GM18519 (cell line): Measurements from ENCODE around the gene HCRTR2.
"Not testable (repeated sequence)": the region's sequence is repeated elsewhere in the genome, so short reads cannot be mapped to it uniquely, and the experiment has no call there.

Experiments used
- ATAC-seq: cut with Tn5 transposase; IDR thresholded peaks from one replicate; pipeline ENCODE4 v1.9.1; 2021; ENCODE audit warnings: mild to moderate bottlenecking, moderate library complexity; ENCODE audit not compliant: unreplicated experiment, low FRiP score

Gene HCRTR2

DNA sequence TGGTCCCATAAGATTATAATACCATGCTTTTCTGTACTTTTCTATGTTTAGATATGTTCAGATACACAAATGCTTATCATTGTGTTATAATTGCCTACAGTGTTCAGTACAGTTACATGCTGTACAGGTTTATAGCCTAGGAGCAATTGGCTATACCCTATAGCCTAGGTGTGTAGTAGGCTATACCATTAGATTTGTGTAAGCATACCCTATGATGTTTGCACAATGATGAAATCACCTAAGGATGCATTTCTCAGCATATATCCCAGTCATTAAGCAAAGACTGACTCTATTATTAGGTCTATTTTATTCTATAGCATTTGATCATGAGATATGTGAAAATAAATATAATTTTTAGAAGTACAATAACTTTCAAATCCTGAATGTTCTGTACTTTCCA, 36.6 kb downstream of the HCRTR2 start:
- ATAC-seq = no peak

DNA sequence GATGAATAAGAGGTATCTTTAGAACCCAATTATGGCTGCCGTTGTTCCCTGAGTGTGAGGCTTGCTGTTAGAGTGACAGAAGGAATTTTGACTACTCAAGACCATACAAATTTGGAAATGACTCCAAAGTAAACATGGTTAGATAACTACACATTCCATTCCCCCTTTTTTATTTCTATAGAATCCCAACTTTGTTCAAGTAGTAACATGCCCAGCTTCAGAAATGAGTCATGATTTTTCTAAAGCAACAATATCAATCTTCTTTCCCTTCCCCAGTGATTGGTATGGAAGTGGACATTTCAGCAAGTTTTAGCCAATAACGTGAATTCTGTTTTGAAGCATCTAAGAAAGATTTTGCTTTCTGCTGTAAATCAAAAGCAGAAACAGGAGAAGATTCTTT, 37.8 kb downstream of the HCRTR2 start:
- no peak for ATAC-seq

DNA sequence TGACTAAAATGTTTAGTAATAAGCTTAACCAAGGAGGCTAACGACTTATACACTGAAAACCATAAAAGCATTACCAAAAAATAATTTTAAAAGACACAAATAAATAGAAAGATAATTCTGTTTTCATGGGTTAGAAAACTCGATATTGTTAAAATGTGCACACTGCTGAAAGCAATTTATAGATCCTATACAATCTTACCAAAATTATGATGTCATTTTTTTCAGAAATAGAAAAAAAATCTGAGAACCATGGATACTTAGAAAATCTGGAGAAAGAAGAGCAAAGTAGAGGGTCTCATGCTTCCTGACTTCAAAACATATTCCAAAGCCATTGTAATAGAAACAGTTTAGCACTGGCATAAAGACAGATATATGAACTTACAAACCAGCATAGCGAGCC, 46.6 kb downstream of the HCRTR2 start:
- ATAC-seq = no peak

DNA sequence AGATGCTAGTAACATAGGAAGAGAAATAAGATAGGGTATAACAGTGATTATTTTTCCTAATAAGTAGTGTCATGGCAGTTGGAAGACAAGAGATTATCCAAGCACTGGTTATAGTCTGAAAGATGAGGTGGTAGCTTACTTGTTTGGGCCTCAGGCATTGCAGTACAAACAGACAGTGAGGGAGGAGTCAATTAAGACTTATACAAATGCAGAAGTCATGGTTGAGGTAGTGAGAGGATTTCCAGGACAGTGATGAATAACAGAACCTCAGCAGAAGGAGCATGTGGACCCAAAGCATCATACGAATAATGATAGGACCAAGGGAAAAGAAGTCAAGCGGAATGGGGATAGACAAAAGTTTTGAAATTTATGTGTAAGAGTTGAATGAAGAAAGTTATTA, 53.5 kb downstream of the HCRTR2 start:
- no peak for ATAC-seq

DNA sequence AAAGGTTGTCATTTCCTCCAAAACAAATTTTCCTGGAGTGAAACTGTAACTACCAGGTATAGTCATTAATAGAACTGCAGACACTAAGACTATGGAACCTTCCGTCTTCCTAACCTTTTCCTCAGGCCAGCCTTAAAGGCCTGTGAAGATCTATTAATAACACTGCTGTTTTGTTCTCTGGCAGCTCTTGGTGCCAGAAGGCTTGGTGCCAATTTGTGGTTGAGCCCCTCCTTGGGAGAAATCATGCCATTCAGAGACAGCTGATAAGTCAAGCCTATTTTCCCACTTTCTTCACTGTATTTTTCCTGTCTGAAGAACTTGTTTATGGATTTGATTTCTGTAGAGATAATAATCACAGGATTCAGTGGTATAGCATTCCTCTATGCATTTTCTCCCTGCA, 64.8 kb downstream of the HCRTR2 start:
- no peak for ATAC-seq

DNA sequence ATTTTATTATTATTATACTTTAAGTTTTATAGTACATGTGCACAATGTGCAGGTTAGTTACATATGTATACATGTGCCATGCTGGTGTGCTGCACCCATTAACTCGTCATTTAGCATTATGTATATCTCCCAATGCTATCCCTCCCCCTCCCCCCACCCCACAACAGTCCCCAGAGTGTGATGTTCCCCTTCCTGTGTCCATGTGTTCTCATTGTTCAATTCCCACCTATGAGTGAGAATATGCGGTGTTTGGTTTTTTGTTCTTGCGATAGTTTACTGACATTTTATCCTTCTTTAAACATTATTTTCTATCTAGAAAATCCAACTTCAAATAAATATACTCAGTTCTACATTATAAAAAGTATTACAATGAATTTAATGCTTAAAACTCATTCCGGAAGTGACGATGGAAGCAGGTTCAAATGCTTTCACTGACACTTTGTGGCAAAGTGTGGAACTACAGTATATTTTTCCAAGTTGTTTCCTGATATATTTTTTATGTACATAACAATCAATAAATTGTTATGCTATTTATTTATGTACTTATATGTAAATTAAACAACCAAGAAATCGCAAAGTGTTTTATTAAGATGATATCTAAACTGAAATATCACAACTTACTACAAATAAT, 66.8 kb downstream of the HCRTR2 start:
- ATAC-seq = peak; percentile 58

DNA sequence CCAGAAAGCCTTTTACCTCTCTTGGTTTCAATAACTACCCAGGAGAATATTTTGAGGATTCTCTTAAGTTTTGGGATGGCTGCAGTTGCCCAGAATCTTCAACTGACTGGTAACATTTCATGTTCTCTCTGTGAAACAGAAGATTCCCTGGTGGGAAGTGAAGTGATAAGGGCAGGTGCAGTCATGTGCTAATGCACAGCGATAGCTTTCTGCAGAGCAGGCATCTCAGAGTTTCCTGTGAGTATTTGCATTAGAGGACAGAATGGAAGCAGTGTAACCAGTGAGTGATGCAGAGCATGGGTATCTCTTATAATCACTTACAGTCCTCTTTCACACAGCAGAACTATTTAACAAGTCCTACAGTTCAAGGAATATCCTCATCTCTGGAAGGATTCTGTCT, 76.1 kb downstream of the HCRTR2 start:
- ATAC-seq = no peak

DNA sequence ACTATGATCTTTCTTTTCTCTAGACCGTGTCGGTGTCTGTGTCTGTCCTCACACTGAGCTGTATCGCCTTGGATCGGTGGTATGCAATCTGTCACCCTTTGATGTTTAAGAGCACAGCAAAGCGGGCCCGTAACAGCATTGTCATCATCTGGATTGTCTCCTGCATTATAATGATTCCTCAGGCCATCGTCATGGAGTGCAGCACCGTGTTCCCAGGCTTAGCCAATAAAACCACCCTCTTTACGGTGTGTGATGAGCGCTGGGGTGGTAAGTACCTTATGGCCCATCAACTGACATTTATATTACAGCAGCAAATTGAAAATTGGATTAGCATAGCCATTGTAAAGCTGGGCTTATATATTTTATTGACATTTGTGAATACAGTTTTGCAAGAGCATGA, 80.8 kb downstream of the HCRTR2 start:
- no peak for ATAC-seq

DNA sequence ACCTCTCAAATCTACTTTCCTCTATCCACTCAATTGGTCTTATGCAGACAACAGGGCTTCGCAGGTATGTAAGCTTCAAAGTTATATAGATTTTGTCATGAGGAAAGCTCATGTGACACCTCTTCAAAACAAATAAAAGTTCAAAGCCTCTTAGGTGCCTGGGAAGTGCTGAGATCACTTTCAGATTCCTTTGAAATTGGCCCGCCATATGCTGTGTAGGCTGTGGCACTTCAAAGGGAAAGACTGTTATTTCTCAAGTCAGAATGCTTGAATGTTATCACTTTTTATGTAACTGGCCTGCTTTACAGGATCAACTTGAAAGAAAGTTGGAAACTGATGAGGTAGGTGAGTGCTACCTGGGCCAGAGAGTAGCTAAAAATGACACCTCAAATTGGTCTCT, 85.9 kb downstream of the HCRTR2 start:
- no peak for ATAC-seq

DNA sequence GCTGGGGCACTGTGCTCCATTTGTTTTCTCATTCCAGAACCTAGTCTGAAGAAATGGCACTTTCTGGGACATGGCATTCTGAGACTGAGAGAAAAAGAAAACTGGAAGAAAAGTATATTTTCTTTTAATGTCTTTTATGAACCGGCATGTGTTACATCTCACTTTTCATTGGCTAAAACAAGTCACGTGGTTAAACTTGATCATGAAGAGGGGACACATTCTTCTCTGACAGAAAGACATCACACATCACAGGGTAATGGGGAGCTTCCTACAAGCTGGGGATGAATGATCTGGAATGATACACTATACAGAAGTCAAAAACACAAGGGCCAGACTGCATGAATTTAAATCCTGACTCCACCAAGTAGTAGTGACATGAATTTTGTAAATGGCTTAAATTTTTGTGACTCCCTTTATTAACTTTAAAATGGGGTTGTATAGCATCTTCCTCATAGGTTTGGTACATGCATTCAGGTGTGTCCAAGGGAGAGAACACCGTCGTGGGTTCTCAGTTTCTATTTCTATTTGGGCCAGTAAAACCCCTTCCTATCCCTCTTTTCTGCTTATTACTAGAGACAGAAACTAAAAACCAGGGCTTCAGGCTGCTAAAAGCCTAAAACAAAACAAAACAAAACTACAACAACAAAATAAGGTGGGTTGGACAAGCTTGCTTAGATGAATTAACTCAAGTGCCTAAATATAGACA, 91.2 kb downstream of the HCRTR2 start:
- ATAC-seq = no peak

DNA sequence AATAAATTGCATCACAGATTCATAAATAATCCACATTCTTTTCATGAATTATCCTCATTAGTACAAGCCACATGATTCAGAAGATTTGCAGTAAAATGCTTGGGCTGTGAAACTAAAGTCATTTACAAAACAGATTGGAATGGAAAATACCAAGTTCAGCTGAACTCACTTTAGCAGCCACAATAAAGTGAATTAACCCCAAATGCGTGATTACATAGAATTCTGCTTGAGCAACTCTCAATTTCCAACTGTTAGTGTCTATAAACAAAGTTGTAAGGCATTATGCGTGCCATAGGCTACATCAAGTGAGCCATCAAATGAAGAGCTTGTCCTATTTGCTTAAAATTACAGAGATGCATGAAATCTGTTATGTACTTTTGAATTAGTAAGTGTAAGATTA, 92.6 kb downstream of the HCRTR2 start:
- no peak for ATAC-seq

DNA sequence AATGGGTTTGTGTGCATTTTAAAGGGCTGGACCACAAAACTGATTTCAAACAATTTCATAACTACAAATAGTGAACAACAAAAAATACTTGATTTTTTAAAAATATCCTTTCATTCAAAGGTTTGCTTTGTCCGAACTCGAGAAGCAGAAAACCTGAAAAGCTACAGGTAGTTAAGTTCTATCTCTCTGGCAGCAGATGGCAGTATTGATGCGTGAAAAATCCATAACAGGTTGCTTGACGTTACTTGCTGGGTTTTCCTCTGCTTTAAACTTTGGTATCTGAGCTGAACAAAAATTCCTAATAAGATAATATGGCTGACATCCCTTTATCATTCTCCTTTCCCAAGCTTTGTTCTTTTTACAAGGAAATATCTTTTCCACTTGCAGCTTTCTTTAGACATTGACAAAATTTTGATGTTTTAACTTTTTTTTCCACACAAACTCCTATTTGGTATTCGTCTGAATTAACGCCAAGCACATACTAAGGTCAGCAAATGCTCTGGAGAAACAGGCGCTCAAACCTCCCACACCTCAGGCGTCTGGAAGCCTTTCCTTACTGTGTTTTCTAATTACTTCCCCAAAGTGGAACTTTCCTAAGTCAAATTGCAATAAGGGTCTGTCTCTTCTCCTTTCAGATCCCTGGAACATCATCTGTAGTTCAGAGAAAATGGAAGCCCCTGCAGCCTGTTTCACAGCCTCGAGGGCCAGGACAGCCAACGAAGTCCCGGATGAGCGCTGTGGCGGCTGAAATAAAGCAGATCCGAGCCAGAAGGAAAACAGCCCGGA, 102.6 kb downstream of the HCRTR2 start:
- peak; percentile 78 for ATAC-seq

DNA sequence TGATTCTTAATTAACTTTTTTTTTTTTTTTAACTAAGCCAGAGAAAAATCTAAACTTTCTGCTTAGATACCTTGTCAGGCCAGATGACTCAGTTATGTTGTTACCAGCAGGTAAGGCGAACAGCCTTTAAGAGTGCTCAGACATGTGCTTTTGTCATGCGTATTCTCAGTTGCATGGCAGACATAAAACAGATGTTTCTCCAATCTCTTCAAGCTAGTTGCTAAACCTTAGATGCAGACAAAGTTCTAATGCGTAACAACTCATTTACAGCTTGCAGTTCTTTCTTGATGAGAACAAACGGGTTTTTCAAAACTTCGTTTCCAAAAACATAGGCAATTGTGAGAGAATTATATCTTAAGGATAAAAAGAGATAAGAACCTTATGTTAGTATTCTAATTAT, 103.3 kb downstream of the HCRTR2 start:
- ATAC-seq = no peak

DNA sequence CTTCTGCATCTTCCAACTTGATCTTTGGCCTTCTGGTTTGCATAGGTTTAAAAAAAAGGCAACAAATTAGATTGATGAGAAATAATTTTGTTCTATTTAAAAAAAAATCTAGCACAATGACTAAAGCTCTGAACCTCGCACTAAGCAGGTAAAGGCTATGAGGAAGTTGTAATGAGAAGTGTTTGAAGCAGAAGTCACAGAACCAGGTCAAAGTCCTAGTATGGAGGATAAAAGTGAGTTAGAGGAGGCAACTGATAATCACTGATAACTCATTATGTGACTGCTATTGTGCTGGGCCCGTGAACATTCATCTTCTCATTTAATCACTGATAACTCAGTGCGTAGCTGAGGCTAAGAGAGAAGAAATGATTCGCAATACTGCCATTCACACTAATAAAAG, 106.9 kb downstream of the HCRTR2 start:
- no peak for ATAC-seq

DNA sequence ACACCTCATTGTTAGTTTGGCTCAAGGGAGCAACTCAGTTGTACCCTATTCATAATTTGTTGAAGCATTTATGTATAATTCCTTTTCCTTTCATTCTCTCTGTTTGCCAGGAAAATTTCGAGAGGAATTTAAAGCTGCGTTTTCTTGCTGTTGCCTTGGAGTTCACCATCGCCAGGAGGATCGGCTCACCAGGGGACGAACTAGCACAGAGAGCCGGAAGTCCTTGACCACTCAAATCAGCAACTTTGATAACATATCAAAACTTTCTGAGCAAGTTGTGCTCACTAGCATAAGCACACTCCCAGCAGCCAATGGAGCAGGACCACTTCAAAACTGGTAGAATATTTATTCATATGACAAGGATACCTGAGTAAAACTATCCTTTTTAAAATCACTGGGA, 107.8 kb downstream of the HCRTR2 start:
- no peak for ATAC-seq

DNA sequence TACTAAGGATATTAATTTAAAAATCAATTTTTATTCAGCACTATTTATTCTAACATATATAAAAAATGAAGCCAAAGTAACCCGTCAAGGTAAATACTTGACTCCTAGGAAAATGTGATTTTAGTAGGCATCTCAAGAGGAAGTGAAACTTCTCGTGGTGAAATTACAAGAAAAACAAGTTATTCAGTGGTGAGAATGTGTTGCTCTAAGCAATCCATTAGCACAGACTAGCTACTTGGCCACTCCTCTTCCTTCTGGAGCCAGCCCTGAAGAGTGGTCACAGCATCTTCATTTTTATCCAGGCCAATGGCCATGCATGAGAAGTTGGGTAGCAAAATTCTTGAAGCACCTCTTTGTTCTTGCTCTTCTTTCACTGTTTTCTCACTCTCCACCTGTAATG, 112.5 kb downstream of the HCRTR2 start:
- ATAC-seq = no peak

DNA sequence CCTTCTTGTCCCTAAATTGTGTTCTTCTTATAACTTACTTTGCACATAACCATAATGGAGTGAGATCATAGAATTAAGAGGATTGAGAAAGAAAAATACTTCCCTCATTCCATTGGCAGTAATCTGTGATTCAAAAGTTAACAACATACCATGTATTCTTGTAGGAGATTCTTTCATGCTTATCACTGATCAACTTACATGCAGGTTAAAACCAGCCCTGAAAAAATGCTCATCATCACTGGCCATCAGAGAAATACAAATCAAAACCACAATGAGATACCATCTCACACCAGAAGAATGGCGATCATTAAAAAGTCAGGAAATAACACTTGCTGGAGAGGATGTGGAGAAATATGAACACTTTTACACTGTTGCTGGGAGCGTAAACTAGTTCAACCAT, 116.4 kb downstream of the HCRTR2 start:
- ATAC-seq = no peak

DNA sequence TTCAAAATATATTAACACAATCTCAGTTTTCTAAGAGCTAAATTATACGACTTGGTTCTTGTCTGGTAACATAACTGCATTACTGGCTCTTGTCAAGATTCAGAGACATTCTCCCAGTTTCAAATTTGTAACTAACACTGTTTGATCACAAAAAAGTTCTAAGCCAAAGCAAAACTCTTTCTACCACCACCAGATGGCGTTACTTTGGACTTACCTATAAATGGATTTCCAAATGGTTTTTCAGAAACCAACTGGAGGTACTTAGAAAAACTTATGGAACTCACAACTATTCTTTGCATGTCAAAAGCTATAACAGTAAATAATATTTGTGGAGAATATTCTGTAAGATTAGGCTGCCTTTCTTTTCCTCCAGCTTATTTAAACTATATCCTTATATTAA, 118.8 kb downstream of the HCRTR2 start:
- ATAC-seq = no peak

DNA sequence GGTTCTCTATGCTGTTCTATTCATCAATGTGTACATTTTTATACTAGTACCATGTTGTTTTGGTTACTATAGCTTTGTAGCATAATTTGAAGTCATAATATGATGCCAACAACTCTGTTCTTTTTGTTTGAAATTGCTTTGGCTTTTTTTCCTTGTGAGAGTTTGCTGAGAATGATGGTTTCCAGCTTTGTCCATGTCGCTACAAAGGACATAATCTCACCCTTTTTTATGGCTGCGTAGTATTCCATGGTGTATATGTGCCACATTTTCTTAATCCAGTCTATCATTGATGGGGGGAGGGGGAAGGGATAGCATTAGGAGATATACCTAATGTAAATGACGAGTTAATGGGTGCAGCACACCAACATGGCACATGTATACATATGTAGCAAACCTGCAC, 122.9 kb downstream of the HCRTR2 start:
- ATAC-seq = not testable (repeated sequence)

DNA sequence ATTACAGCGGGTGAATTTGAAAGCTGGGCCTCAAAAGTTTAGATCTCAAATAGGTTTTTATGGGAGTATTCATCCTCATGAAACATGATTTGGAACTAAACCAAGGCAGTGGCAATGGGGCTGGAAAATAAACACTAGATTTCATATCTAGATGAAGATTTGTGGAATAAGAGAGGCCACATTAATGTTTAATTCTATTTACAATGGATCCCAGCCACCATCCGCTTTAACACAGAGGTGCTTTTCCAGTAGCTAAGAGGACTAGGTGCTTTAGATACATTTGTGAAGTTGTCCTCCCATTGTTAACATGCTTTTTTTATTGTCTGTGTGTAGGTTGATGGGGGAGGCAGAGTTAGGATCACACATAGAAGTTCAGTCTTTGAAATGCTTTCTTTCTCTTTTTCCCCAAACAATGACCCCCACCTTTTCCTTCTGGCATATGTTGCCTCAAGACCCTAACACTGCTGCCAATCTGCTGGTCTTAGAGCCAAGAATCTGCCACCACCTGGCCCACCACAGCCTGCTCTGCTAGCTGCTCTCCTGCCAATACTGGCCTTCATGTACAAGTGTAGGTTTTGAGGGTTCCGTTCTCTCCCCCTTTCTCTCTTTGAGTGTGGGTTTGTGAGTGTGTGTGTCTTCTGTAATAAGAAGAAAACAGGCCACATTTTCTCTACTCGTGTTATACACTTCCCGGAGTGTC, 125.1 kb downstream of the HCRTR2 start:
- no peak for ATAC-seq

DNA sequence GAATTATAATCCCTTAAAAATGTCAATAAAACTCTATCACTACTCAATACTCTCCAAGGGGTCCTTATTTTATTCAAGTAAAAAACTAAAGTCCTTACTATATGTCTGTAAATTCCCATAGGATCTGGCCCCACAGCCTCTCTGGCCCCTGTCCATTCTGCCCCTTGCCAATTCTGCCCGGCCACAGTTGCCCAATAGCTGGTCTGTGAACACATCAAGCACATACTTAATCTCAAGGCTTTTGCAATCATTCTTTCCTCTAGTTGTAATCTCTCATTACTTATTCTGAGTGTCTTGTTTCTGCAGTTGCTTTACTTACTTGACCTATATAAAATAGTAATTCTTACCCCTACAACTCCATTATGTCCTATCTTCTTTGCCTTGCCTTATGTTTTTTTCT, 130.4 kb downstream of the HCRTR2 start:
- ATAC-seq = no peak
